ENCODE results near the gene NAPSA.
"Not testable (repeated sequence)": the region's sequence is repeated elsewhere in the genome, so short reads cannot be mapped to it uniquely, and the experiment has no call there.

GRCh38 chr19:50347089-50347581, 18.3 kb downstream of the NAPSA start:
- not testable (repeated sequence) for TF ChIP-seq BCOR (IDR thresholded peaks at IDR 0.05); USF2 (CRISPR knock-in tag; IDR thresholded peaks at IDR 0.05); RERE (CRISPR knock-in tag; IDR thresholded peaks at IDR 0.05; ENCODE audit: borderline replicate concordance); JUN (IDR thresholded peaks at IDR 0.05; ENCODE audit: borderline replicate concordance, low read depth, low read length); JUN (CRISPR knock-in tag; IDR thresholded peaks at IDR 0.05; ENCODE audit: borderline replicate concordance); SMARCB1 (IDR thresholded peaks at IDR 0.05; ENCODE audit: insufficient read length, low read depth); GATAD2B (IDR thresholded peaks at IDR 0.05; ENCODE audit: borderline replicate concordance); CTCF (IDR thresholded peaks at IDR 0.05 in 2 of 3, conservative IDR thresholded peaks at IDR 0.05 in 1 of 3; ENCODE audit: insufficient read depth in 2 of 3, low read depth in 1 of 3, low read length in 3 of 3); ELK1 (CRISPR knock-in tag; IDR thresholded peaks at IDR 0.05); NFXL1 (CRISPR knock-in tag; IDR thresholded peaks at IDR 0.05); KDM5B (IDR thresholded peaks at IDR 0.05; ENCODE audit: insufficient replicate concordance, low read depth, low read length)

Data from K562 (cell line).